H1 (cell line): Measurements from ENCODE around the gene TAPT1.

ENCODE experiments used
- CTCF ChIP-seq, 3 experiments: IDR thresholded peaks; 1 replicate in 2 of 3; 2 replicates in 1 of 3; pipeline versions ENCODE4 v1.5.1 to v1.6.1; 2011; ENCODE audit warnings: low read length in 3 of 3, mild to moderate bottlenecking in 3 of 3, inconsistent platforms in 2 of 3, low read depth in 1 of 3, moderate library complexity in 1 of 3; ENCODE audit not compliant: insufficient read depth in 1 of 3; ENCODE audit errors: control extremely low read depth in 1 of 3
- EP300 ChIP-seq, 2 experiments: IDR thresholded peaks; 1 replicate in 1 of 2; 2 replicates in 1 of 2; pipeline ENCODE4 v1.6.1; 2011 to 2012; ENCODE audit warnings: low read depth in 2 of 2, low read length in 2 of 2, mild to moderate bottlenecking in 2 of 2, borderline replicate concordance in 1 of 2, inconsistent platforms in 1 of 2, moderate library complexity in 1 of 2
- EZH2 ChIP-seq: fragments of 200-600 bp; sonication (generic); IDR thresholded peaks from 2 replicates; pipeline ENCODE4 v1.7.1; 2012; ENCODE audit warnings: low read depth, mild to moderate bottlenecking, moderate library complexity, low read length, inconsistent platforms; ENCODE audit not compliant: severe bottlenecking
- JUND ChIP-seq: IDR thresholded peaks from 2 replicates; pipeline ENCODE4 v1.6.1; 2011; ENCODE audit warnings: mild to moderate bottlenecking, improper control_type of control experiment, low read length
- POLR2A ChIP-seq, 2 experiments: IDR thresholded peaks; 1 replicate in 1 of 2; 2 replicates in 1 of 2; pipeline ENCODE4 v1.6.1; 2011; ENCODE audit warnings: low read depth in 2 of 2, low read length in 2 of 2, mild to moderate bottlenecking in 2 of 2; ENCODE audit errors: control extremely low read depth in 1 of 2
- RBBP5 ChIP-seq: IDR thresholded peaks from 2 replicates; pipeline ENCODE4 v1.7.1; 2012; ENCODE audit warnings: low read depth, mild to moderate bottlenecking, inconsistent platforms, low read length, moderate library complexity, borderline replicate concordance
- RFX5 ChIP-seq: IDR thresholded peaks from 2 replicates; pipeline ENCODE4 v1.6.1; 2011; ENCODE audit warnings: low read depth, low read length, improper control_type of control experiment, borderline replicate concordance
- ZNF274 ChIP-seq: IDR thresholded peaks from 2 replicates; pipeline ENCODE4 v1.7.0; 2012; ENCODE audit warnings: low read length, borderline replicate concordance; ENCODE audit errors: extremely low read depth

GRCh38 chr4:16113741-16114140 is 112.5 kb downstream of the TAPT1 start:
- TF ChIP-seq RFX5 (no peak), CTCF (IDR thresholded peaks at IDR 0.05; ENCODE audit: control extremely low read depth in 1 of 3, insufficient read depth in 1 of 3, low read depth in 1 of 3, low read length in 3 of 3) (no peak), RBBP5 (no peak), POLR2A (IDR thresholded peaks at IDR 0.05; ENCODE audit: control extremely low read depth in 1 of 2, low read depth in 2 of 2, low read length in 2 of 2) (no peak), JUND (no peak), ZNF274 (no peak), EP300 (IDR thresholded peaks at IDR 0.05; ENCODE audit: borderline replicate concordance in 1 of 2, low read depth in 2 of 2, low read length in 2 of 2) (no peak), EZH2 (no peak)
